H1 (cell line): ENCODE results near the gene BYSL.

ENCODE experiments used
- EP300 ChIP-seq, 2 experiments: IDR thresholded peaks; 1 replicate in 1 of 2; 2 replicates in 1 of 2; pipeline ENCODE4 v1.6.1; 2011 to 2012; ENCODE audit warnings: low read depth in 2 of 2, low read length in 2 of 2, mild to moderate bottlenecking in 2 of 2, borderline replicate concordance in 1 of 2, inconsistent platforms in 1 of 2, moderate library complexity in 1 of 2
- GTF2F1 ChIP-seq: IDR thresholded peaks from 2 replicates; pipeline ENCODE4 v1.6.1; 2012; ENCODE audit warnings: low read depth, low read length, improper control_type of control experiment, borderline replicate concordance
- JUN ChIP-seq: IDR thresholded peaks from 2 replicates; pipeline ENCODE4 v1.6.1; 2011; ENCODE audit warnings: low read depth, mild to moderate bottlenecking, improper control_type of control experiment, low read length
- KDM1A ChIP-seq: fragments of 200-600, 300-600 bp; sonication (generic); IDR thresholded peaks from 2 replicates; pipeline ENCODE4 v1.7.1; 2016; ENCODE audit warnings: mild to moderate bottlenecking, low read length, borderline replicate concordance
- SIN3A ChIP-seq, 2 experiments: IDR thresholded peaks in 1 of 2; conservative IDR thresholded peaks in 1 of 2; 2 replicates each; pipeline ENCODE4 v1.6.1; 2011 to 2012; ENCODE audit warnings: low read length in 2 of 2, improper control_type of control experiment in 1 of 2, low read depth in 1 of 2, mild to moderate bottlenecking in 1 of 2
- YY1 ChIP-seq: IDR thresholded peaks from 2 replicates; pipeline ENCODE4 v1.6.1; 2011; ENCODE audit warnings: low read depth, mild to moderate bottlenecking, low read length
- TF ChIP-seq, protein P1 (sequence below): IDR thresholded peaks from 2 replicates; pipeline ENCODE4 v1.6.1; 2012; ENCODE audit warnings: inconsistent platforms
- TF ChIP-seq, protein P2 (sequence below), 3 experiments: IDR thresholded peaks; 1 replicate in 2 of 3; 2 replicates in 1 of 3; pipeline versions ENCODE4 v1.5.1 to v1.6.1; 2011; ENCODE audit warnings: low read length in 3 of 3, mild to moderate bottlenecking in 3 of 3, inconsistent platforms in 2 of 3, low read depth in 1 of 3, moderate library complexity in 1 of 3; ENCODE audit not compliant: insufficient read depth in 1 of 3; ENCODE audit errors: control extremely low read depth in 1 of 3
- TF ChIP-seq, protein P3 (sequence below): IDR thresholded peaks from 2 replicates; pipeline ENCODE4 v1.6.1; 2011; ENCODE audit warnings: low read length, improper control_type of control experiment

DNA sequence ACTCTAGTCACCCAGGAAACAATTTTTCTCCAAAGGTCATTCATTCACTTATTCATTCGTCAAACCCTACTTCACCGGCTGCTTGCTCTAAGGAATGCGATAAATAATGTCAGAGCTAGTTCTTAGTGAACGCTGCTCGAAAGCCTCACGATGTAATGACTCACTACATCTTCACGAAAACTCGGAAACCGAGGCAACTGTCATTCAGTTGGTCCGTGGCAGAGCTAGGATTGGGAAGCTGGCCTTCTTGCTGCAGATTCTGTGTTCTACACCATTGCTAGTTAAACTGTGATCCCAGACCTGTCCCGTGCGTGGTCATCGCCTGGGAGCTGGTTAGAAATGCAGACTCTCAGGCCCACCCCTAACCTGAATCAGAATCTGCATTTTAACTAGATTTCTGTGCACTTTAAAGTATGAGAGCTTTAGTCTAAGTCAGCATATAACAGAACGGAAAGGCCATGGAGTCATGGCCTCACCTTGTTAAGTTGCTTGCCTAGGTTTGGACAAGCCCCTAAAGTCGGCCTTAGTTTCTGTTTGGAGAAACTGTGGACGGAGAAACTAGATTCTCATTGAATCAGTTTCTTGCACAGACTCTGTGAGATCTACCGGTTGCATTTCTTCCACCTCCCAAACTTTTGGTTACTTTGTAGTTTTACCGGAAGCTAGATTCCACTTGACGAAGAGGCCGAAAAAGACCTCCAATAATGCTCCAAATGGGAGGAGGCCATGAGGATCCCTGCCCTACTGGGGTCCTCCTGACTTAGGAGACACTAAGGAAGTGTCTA is 21.0 kb downstream of the BYSL start:
- TF ChIP-seq, protein P1, sequence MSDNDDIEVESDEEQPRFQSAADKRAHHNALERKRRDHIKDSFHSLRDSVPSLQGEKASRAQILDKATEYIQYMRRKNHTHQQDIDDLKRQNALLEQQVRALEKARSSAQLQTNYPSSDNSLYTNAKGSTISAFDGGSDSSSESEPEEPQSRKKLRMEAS = no peak
- TF ChIP-seq EP300 (IDR thresholded peaks at IDR 0.05; ENCODE audit: borderline replicate concordance in 1 of 2, low read depth in 2 of 2, low read length in 2 of 2) = no peak
- TF ChIP-seq, protein P2, sequence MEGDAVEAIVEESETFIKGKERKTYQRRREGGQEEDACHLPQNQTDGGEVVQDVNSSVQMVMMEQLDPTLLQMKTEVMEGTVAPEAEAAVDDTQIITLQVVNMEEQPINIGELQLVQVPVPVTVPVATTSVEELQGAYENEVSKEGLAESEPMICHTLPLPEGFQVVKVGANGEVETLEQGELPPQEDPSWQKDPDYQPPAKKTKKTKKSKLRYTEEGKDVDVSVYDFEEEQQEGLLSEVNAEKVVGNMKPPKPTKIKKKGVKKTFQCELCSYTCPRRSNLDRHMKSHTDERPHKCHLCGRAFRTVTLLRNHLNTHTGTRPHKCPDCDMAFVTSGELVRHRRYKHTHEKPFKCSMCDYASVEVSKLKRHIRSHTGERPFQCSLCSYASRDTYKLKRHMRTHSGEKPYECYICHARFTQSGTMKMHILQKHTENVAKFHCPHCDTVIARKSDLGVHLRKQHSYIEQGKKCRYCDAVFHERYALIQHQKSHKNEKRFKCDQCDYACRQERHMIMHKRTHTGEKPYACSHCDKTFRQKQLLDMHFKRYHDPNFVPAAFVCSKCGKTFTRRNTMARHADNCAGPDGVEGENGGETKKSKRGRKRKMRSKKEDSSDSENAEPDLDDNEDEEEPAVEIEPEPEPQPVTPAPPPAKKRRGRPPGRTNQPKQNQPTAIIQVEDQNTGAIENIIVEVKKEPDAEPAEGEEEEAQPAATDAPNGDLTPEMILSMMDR (IDR thresholded peaks at IDR 0.05; ENCODE audit: control extremely low read depth in 1 of 3, insufficient read depth in 1 of 3, low read depth in 1 of 3, low read length in 3 of 3) = no peak
- no peak for TF ChIP-seq YY1
- TF ChIP-seq, protein P3, sequence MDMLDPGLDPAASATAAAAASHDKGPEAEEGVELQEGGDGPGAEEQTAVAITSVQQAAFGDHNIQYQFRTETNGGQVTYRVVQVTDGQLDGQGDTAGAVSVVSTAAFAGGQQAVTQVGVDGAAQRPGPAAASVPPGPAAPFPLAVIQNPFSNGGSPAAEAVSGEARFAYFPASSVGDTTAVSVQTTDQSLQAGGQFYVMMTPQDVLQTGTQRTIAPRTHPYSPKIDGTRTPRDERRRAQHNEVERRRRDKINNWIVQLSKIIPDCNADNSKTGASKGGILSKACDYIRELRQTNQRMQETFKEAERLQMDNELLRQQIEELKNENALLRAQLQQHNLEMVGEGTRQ = no peak
- no peak for TF ChIP-seq SIN3A (conservative IDR thresholded peaks at IDR 0.05 in 1 of 2, IDR thresholded peaks at IDR 0.05 in 1 of 2; ENCODE audit: low read depth in 1 of 2, low read length in 2 of 2)
- TF ChIP-seq JUN = no peak
- no peak for TF ChIP-seq KDM1A
- TF ChIP-seq GTF2F1 = no peak
